Measurements from ENCODE around the gene CCDC91.

Gene CCDC91

GRCh38 chr12:28568704-28569103 lies 378.4 kb downstream of the CCDC91 start:
- TF ChIP-seq POLR2A (IDR thresholded peaks at IDR 0.05; ENCODE audit: low read depth, low read length), result no peak
- FAIRE-seq (no peak), DNase-seq (ENCODE audit: insufficient read length, low spot score) (no peak)

GRCh38 chr12:28569698-28570411 lies 379.6 kb downstream of the CCDC91 start:
- no peak for TF ChIP-seq POLR2A (IDR thresholded peaks at IDR 0.05; ENCODE audit: low read depth, low read length)
- FAIRE-seq (no peak), DNase-seq (ENCODE audit: insufficient read length, low spot score) (no peak)

- no peak for TF ChIP-seq POLR2A (IDR thresholded peaks at IDR 0.05; ENCODE audit: low read depth, low read length)
- no peak for FAIRE-seq
- DNase-seq (ENCODE audit: insufficient read length, low spot score), result no peak
These were observed 380.6 kb downstream of the CCDC91 start for GRCh38 chr12:28570811-28571210.

- FAIRE-seq (no peak), DNase-seq (ENCODE audit: insufficient read length, low spot score) (no peak)
- TF ChIP-seq POLR2A (IDR thresholded peaks at IDR 0.05; ENCODE audit: low read depth, low read length), result no peak
These were observed 384.7 kb downstream of the CCDC91 start for GRCh38 chr12:28574746-28575592.

GRCh38 chr12:28575593-28576205 lies 385.4 kb downstream of the CCDC91 start:
- no peak for TF ChIP-seq POLR2A (IDR thresholded peaks at IDR 0.05; ENCODE audit: low read depth, low read length)
- FAIRE-seq, result no peak
- DNase-seq (ENCODE audit: insufficient read length, low spot score), result no peak

GRCh38 chr12:28578361-28578760 lies 388.1 kb downstream of the CCDC91 start:
- TF ChIP-seq POLR2A (IDR thresholded peaks at IDR 0.05; ENCODE audit: low read depth, low read length), result no peak
- FAIRE-seq (no peak), DNase-seq (ENCODE audit: insufficient read length, low spot score) (no peak)

GRCh38 chr12:28578833-28579252 lies 388.6 kb downstream of the CCDC91 start:
- no peak for DNase-seq (ENCODE audit: insufficient read length, low spot score)
- TF ChIP-seq POLR2A (IDR thresholded peaks at IDR 0.05; ENCODE audit: low read depth, low read length), result no peak
- FAIRE-seq, result no peak

- FAIRE-seq (no peak), DNase-seq (ENCODE audit: insufficient read length, low spot score) (no peak)
- TF ChIP-seq POLR2A (IDR thresholded peaks at IDR 0.05; ENCODE audit: low read depth, low read length), result no peak
These were observed 392.6 kb downstream of the CCDC91 start for GRCh38 chr12:28582672-28583376.

- FAIRE-seq (no peak), DNase-seq (ENCODE audit: insufficient read length, low spot score) (no peak)
- no peak for TF ChIP-seq POLR2A (IDR thresholded peaks at IDR 0.05; ENCODE audit: low read depth, low read length)
These were observed 393.5 kb downstream of the CCDC91 start for GRCh38 chr12:28583701-28584261.

GRCh38 chr12:28585146-28585545 lies 394.9 kb downstream of the CCDC91 start:
- DNase-seq (ENCODE audit: insufficient read length, low spot score) (no peak), FAIRE-seq (no peak)
- no peak for TF ChIP-seq POLR2A (IDR thresholded peaks at IDR 0.05; ENCODE audit: low read depth, low read length)

- FAIRE-seq, result no peak
These were observed 396.2 kb downstream of the CCDC91 start for GRCh38 chr12:28586481-28586880.

GRCh38 chr12:28591831-28592230 lies 401.6 kb downstream of the CCDC91 start:
- no peak for TF ChIP-seq POLR2A (IDR thresholded peaks at IDR 0.05; ENCODE audit: low read depth, low read length)
- no peak for FAIRE-seq

More at GRCh38 chr12:28586481-28586880, 396.2 kb downstream of the CCDC91 start:
- TF ChIP-seq POLR2A (IDR thresholded peaks at IDR 0.05; ENCODE audit: low read depth, low read length), result no peak
- no peak for DNase-seq (ENCODE audit: insufficient read length, low spot score)

More at GRCh38 chr12:28591831-28592230, 401.6 kb downstream of the CCDC91 start:
- no peak for DNase-seq (ENCODE audit: insufficient read length, low spot score)
